K562 (cell line): ENCODE results near the gene PHPT1. TPM values are rescaled to one million over a fixed set of nuclear protein-coding genes. Genes with fewer than 3 reads are reported as not detected.

Experiments used
- DMBX1 ChIP-seq: fragments of 250-450 bp; sonication (Bioruptor Pico); IDR thresholded peaks from 2 replicates; pipeline ENCODE4 v1.8.0; 2022; ENCODE audit warnings: inconsistent platforms, mild to moderate bottlenecking, moderate library complexity, borderline replicate concordance
- ETV5 ChIP-seq: sonication (generic); formaldehyde crosslinking; IDR thresholded peaks from 2 replicates; pipeline ENCODE4 v1.4.0; 2020; ENCODE audit warnings: low read depth, mild to moderate bottlenecking, missing genetic modification reagents
- FUS ChIP-seq: fragments of 200-400 bp; formaldehyde crosslinking; optimal IDR thresholded peaks from 2 replicates; pipeline ENCODE3; 2017; ENCODE audit warnings: low read depth, low read length
- RBFOX2 ChIP-seq: fragments of 200-400 bp; formaldehyde crosslinking; IDR thresholded peaks from 2 replicates; pipeline ENCODE4 v1.6.1; 2017; ENCODE audit warnings: low read depth, mild to moderate bottlenecking, low read length, moderate library complexity
- SMARCB1 ChIP-seq: IDR thresholded peaks from 2 replicates; pipeline ENCODE4 v1.6.1; 2011; ENCODE audit warnings: improper control_type of control experiment, low read depth; ENCODE audit not compliant: insufficient read length
- ZNF583 ChIP-seq: fragments of 250-450 bp; sonication (Bioruptor Pico); IDR thresholded peaks from 2 replicates; pipeline ENCODE4 v1.4.0; 2020
- ZSCAN29 ChIP-seq: fragments of 450-650 bp; IDR thresholded peaks from 2 replicates; pipeline ENCODE4 v1.6.1; 2017
- polyA plus RNA-seq, 8 experiments: library from polyadenylated mRNA; depleted of rRNA in 4 of 8; stranded (reverse) in 5 of 8; unstranded in 3 of 8; fragments of >200 nt; fragmentation: Nextera tagmentation in 2 of 8; fragmentation: Illumina TruSeq in 1 of 8; extraction: Ambion mirVana in 2 of 8; extraction: Trizol in 1 of 8; gene quantifications; 2 replicates each; pipeline versions ENCODE4 v1.2.1 to v1.2.3, GENCODE V29; 2011 to 2014; ENCODE audit warnings: inconsistent platforms in 1 of 8, missing spikeins in 1 of 8
- total RNA-seq, 7 experiments: library from RNA; depleted of rRNA in 6 of 7; stranded (reverse); fragments of >200 nt in 6 of 7; fragmentation: Illumina TruSeq in 2 of 7; extraction: Trizol in 2 of 7; gene quantifications; 2 replicates each; pipeline versions ENCODE4 v1.2.1 to v1.2.3, GENCODE V29; 2011 to 2021; ENCODE audit warnings: low replicate concordance in 1 of 7
- TF ChIP-seq, protein P1 (sequence below), 2 experiments: fragments of 450-650 bp; formaldehyde crosslinking in 1 of 2; IDR thresholded peaks; 2 replicates each; pipeline versions ENCODE4 v1.4.0 to v1.6.1; 2014 to 2020; ENCODE audit warnings: mild to moderate bottlenecking in 2 of 2, borderline replicate concordance in 1 of 2, low read depth in 1 of 2
- TF ChIP-seq, protein P2 (sequence below): fragments of 450-650 bp; IDR thresholded peaks from 2 replicates; pipeline ENCODE4 v1.6.1; 2014; ENCODE audit warnings: low read depth, mild to moderate bottlenecking, moderate library complexity, borderline replicate concordance

The PHPT1 gene
- total and polyA plus RNA-seq, 9 of the 15 experiments (the other 6 are each of a cell fraction or from before 2014, with no cell fraction given): 20.9 to 166 (median 129) TPM

DNA sequence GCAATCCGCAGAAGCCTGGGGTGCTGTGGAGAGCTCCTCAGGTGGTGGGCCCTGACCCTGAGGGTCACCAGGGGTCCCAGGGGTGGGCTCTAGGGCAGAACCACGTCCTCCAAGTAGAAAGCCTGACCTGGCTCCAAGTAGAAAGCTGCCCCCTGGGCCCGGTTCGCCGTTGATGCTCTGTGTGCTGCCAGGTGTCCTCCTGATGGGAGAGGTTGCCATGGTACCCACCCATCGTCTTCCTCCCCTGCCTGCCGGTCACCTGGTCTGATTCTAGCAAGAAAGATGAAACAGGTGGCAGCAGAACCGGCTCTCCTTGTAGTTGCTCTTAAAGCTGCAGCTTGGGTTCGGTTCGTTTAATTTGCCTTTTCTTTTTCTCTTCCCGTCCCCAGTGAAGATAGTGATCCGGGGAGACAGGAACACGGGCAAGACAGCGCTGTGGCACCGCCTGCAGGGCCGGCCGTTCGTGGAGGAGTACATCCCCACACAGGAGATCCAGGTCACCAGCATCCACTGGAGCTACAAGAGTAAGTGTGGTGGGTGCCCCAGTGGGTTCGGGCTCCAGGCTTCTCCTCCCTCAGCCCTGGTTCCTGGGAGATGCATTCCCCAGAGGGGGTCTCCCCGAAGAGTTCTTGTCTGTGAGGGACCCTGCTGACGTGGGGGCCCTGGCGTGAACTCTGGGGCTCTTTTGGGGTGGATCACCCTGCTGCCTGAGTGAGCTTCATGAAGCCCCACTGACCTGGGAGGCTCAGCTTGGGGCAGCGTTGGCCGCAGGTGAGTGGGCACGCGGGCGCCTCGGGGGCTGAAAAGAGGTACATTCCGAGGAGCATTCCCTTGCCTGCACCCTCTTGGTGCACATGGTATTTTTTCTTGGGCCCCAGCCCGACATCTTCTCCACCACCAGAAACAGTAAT is 25.8 kb upstream of the PHPT1 start (continued):
- TF ChIP-seq, protein P1, sequence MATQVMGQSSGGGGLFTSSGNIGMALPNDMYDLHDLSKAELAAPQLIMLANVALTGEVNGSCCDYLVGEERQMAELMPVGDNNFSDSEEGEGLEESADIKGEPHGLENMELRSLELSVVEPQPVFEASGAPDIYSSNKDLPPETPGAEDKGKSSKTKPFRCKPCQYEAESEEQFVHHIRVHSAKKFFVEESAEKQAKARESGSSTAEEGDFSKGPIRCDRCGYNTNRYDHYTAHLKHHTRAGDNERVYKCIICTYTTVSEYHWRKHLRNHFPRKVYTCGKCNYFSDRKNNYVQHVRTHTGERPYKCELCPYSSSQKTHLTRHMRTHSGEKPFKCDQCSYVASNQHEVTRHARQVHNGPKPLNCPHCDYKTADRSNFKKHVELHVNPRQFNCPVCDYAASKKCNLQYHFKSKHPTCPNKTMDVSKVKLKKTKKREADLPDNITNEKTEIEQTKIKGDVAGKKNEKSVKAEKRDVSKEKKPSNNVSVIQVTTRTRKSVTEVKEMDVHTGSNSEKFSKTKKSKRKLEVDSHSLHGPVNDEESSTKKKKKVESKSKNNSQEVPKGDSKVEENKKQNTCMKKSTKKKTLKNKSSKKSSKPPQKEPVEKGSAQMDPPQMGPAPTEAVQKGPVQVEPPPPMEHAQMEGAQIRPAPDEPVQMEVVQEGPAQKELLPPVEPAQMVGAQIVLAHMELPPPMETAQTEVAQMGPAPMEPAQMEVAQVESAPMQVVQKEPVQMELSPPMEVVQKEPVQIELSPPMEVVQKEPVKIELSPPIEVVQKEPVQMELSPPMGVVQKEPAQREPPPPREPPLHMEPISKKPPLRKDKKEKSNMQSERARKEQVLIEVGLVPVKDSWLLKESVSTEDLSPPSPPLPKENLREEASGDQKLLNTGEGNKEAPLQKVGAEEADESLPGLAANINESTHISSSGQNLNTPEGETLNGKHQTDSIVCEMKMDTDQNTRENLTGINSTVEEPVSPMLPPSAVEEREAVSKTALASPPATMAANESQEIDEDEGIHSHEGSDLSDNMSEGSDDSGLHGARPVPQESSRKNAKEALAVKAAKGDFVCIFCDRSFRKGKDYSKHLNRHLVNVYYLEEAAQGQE (IDR thresholded peaks at IDR 0.05; ENCODE audit: borderline replicate concordance): no peak
- TF ChIP-seq, protein P1 (CRISPR knock-in tag; IDR thresholded peaks at IDR 0.05; ENCODE audit: low read depth): no peak
- no peak for TF ChIP-seq FUS
- no peak for TF ChIP-seq ETV5 (CRISPR knock-in tag)
- TF ChIP-seq RBFOX2: no peak
- TF ChIP-seq, protein P2, sequence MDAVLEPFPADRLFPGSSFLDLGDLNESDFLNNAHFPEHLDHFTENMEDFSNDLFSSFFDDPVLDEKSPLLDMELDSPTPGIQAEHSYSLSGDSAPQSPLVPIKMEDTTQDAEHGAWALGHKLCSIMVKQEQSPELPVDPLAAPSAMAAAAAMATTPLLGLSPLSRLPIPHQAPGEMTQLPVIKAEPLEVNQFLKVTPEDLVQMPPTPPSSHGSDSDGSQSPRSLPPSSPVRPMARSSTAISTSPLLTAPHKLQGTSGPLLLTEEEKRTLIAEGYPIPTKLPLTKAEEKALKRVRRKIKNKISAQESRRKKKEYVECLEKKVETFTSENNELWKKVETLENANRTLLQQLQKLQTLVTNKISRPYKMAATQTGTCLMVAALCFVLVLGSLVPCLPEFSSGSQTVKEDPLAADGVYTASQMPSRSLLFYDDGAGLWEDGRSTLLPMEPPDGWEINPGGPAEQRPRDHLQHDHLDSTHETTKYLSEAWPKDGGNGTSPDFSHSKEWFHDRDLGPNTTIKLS: no peak
- no peak for TF ChIP-seq ZNF583
- no peak for TF ChIP-seq ZSCAN29
- no peak for TF ChIP-seq SMARCB1
- no peak for TF ChIP-seq DMBX1 (CRISPR knock-in tag)
